Ascending aorta (tissue), 2 donors: Measurements from ENCODE around the gene TMEM128. TPM values are rescaled to one million over a fixed set of nuclear protein-coding genes. Genes with fewer than 3 reads are reported as not detected.

Experiments
- DNase-seq, 2 donors: peaks; one replicate each; pipeline ENCODE4 v3.0.0-alpha.2; 2019; ENCODE audit warnings: low spot score in 2 of 2
- H3K27ac ChIP-seq, 2 donors: fragments of 200-600 bp; sonication (generic); one replicate each; pipeline ENCODE4 v1.5.1; 2016 to 2017; ENCODE audit warnings: mild to moderate bottlenecking in 1 of 2
- H3K27me3 ChIP-seq: fragments of 200-600 bp; sonication (generic); one replicate; pipeline ENCODE4 v1.5.1; 2017
- H3K36me3 ChIP-seq, 2 donors: fragments of 200-600 bp; sonication (generic); one replicate each; pipeline ENCODE4 v1.5.1; 2016
- H3K4me1 ChIP-seq, 2 donors: fragments of 200-600 bp; sonication (generic); one replicate each; pipeline ENCODE4 v1.5.1; 2016 to 2017; ENCODE audit warnings: mild to moderate bottlenecking in 1 of 2
- H3K4me3 ChIP-seq, 2 donors: fragments of 200-600 bp; sonication (generic); one replicate each; pipeline ENCODE4 v1.5.1; 2016 to 2017; ENCODE audit warnings: mild to moderate bottlenecking in 1 of 2
- H3K9me3 ChIP-seq, 2 donors: fragments of 200-600 bp; sonication (generic); one replicate each; pipeline ENCODE4 v1.5.1; 2016
- intact Hi-C: fragments of 100-400 bp; cut with DNase I; formaldehyde crosslinking; loops from one replicate; pipeline ENCODE4 v1.15.1; 2023
- total RNA-seq: library from RNA; depleted of rRNA; stranded (reverse); fragments of >200 nt; gene quantifications from one replicate; pipeline ENCODE4 v1.1.0, GENCODE V29; 2016
- TF ChIP-seq, protein P1 (sequence below), 3 experiments: fragments of 200-600 bp in 2 of 3; fragments of 450-650 bp in 1 of 3; sonication (generic) in 2 of 3; IDR thresholded peaks; one replicate each; pipeline ENCODE4 v1.5.1; 2016 to 2019; ENCODE audit warnings: antibody characterized with exemption in 3 of 3, mild to moderate bottlenecking in 1 of 3, moderate library complexity in 1 of 3

Gene TMEM128
- total RNA-seq, 1 donor from 2014 or later: 0.64 TPM

DNA sequence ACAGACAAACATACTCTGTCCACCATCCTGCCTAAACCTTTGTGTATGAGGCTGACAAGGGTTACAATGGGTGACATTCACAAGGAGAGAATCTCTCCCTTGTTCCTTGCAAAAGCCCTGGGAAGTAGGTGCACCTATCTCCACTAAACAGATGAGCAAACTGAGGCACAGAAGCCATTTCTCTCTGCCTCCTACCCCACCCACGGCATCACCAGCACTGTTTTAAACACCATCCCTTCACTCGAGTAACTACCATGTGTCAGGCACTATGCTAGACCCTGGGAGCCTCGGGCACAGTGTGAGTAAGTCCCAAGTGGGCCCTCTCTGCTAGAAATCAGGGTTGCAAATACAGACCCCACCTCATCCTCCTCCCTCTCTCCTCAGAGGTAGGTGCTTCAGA is 41.0 kb upstream of the TMEM128 start:
- intact Hi-C loops: no loop called here
- Histone ChIP-seq H3K36me3 (peaks cover 0 to 5% of the 10 kb centered on the region in 2 donors), H3K4me3 (peak overlapping the region; percentile 83 to 95), H3K4me1 (peaks cover 7 to 11% of the 10 kb centered on the region in 2 donors), H3K9me3 (no peaks in the 10 kb centered on the region), H3K27ac (no peak overlapping the region), H3K27me3 (no peaks in the 10 kb centered on the region)
- TF ChIP-seq, protein P1, sequence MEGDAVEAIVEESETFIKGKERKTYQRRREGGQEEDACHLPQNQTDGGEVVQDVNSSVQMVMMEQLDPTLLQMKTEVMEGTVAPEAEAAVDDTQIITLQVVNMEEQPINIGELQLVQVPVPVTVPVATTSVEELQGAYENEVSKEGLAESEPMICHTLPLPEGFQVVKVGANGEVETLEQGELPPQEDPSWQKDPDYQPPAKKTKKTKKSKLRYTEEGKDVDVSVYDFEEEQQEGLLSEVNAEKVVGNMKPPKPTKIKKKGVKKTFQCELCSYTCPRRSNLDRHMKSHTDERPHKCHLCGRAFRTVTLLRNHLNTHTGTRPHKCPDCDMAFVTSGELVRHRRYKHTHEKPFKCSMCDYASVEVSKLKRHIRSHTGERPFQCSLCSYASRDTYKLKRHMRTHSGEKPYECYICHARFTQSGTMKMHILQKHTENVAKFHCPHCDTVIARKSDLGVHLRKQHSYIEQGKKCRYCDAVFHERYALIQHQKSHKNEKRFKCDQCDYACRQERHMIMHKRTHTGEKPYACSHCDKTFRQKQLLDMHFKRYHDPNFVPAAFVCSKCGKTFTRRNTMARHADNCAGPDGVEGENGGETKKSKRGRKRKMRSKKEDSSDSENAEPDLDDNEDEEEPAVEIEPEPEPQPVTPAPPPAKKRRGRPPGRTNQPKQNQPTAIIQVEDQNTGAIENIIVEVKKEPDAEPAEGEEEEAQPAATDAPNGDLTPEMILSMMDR (IDR thresholded peaks at IDR 0.05): no peak
- no peak for DNase-seq

- DNase-seq: no peak
- Histone ChIP-seq H3K4me1 (peaks cover 7 to 11% of the 10 kb centered on the region in 2 donors), H3K4me3 (no peak overlapping the region), H3K27me3 (no peaks in the 10 kb centered on the region), H3K36me3 (peaks cover 0 to 11% of the 10 kb centered on the region in 2 donors), H3K27ac (no peak overlapping the region), H3K9me3 (no peaks in the 10 kb centered on the region)
- intact Hi-C loops: no loop called here
- TF ChIP-seq, protein P1 (IDR thresholded peaks at IDR 0.05): no peak
Observed at GRCh38 chr4:4288098-4288497, 40.1 kb upstream of the TMEM128 start.

- Histone ChIP-seq H3K9me3 (no peaks in the 10 kb centered on the region), H3K27ac (no peak overlapping the region), H3K36me3 (peaks cover 24 to 38% of the 10 kb centered on the region in 2 donors), H3K4me1 (peaks cover 6 to 7% of the 10 kb centered on the region in 2 donors), H3K27me3 (no peaks in the 10 kb centered on the region), H3K4me3 (no peak overlapping the region)
- intact Hi-C loops: no loop called here
- DNase-seq: no peak
- TF ChIP-seq, protein P1 (IDR thresholded peaks at IDR 0.05): no peak
Observed at GRCh38 chr4:4284827-4285618, 37.0 kb upstream of the TMEM128 start.

- Histone ChIP-seq H3K4me1 (no peaks in the 10 kb centered on the region), H3K27me3 (no peaks in the 10 kb centered on the region), H3K36me3 (peaks cover 42 to 63% of the 10 kb centered on the region in 2 donors), H3K9me3 (no peaks in the 10 kb centered on the region), H3K27ac (no peak overlapping the region), H3K4me3 (no peak overlapping the region)
- TF ChIP-seq, protein P1 (IDR thresholded peaks at IDR 0.05): no peak
- no peak for DNase-seq
- intact Hi-C loops: no loop called here
Observed at GRCh38 chr4:4281787-4282186, 33.8 kb upstream of the TMEM128 start.

DNA sequence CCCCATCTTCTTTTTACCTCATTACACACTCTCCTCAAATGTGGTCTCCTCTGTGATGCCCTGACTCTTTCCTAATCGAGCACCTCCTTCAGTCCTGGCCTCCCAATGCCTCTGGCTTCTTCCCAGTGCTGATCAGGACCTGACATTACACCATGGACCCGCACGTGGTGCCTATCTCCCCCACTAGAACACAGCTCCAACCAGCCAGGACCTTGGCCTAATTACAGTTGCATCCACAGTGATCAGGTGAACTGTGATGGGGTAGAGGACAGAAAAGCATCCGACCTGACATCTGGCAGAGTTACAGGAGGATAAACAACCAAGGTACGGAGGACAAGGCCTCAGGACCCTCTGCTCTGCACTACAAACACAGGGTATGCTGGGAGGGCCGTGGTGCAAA is 29.5 kb upstream of the TMEM128 start:
- Histone ChIP-seq H3K9me3 (no peaks in the 10 kb centered on the region), H3K27me3 (no peaks in the 10 kb centered on the region)
- TF ChIP-seq, protein P1 (IDR thresholded peaks at IDR 0.05): no peak

More for the DNA sequence above, 29.5 kb upstream of the TMEM128 start:
- no peak for DNase-seq
- no peak overlapping the region for H3K27ac ChIP-seq
- peaks cover 60 to 84% of the 10 kb centered on the region in 2 donors for H3K36me3 ChIP-seq
- intact Hi-C loops: no loop called here
- no peak overlapping the region for H3K4me3 ChIP-seq
- H3K4me1 ChIP-seq: no peaks in the 10 kb centered on the region
